A549 (cell line): ENCODE results near the gene RTL1.

ENCODE experiments used
- CHD2 ChIP-seq: fragments of 150-350 bp; IDR thresholded peaks from 2 replicates; pipeline ENCODE4 v1.6.1; 2014; ENCODE audit warnings: low read length; ENCODE audit not compliant: partially characterized antibody
- CTCF ChIP-seq: fragments of >200 bp; sonication (Bioruptor Twin); formaldehyde crosslinking; IDR thresholded peaks from 3 replicates; pipeline ENCODE4 v1.5.1; 2016
- EP300 ChIP-seq, 2 experiments: fragments of >200 bp; sonication (Bioruptor Twin); formaldehyde crosslinking; IDR thresholded peaks; 2 replicates in 1 of 2; 3 replicates in 1 of 2; pipeline ENCODE4 v1.6.1; 2016 to 2017
- MYC ChIP-seq: IDR thresholded peaks from 2 replicates; pipeline ENCODE4 v1.6.1; 2012; ENCODE audit warnings: mild to moderate bottlenecking, inconsistent platforms, low read length, improper control_type of control experiment, borderline replicate concordance
- RAD21 ChIP-seq, 2 experiments: fragments of >200 bp in 1 of 2; sonication (Bioruptor Twin) in 1 of 2; formaldehyde crosslinking in 1 of 2; IDR thresholded peaks in 1 of 2; conservative IDR thresholded peaks in 1 of 2; 2 replicates in 1 of 2; 3 replicates in 1 of 2; pipeline ENCODE4 v1.6.1; 2012 to 2018; ENCODE audit warnings: inconsistent platforms in 1 of 2
- RCOR1 ChIP-seq: fragments of 150-350 bp; IDR thresholded peaks from 2 replicates; pipeline ENCODE4 v1.6.1; 2014; ENCODE audit warnings: antibody characterized with exemption, low read length, low read depth

GRCh38 chr14:100930270-100930669, 26.7 kb upstream of the RTL1 start:
- no peak for TF ChIP-seq RAD21 (conservative IDR thresholded peaks at IDR 0.05 in 1 of 2, IDR thresholded peaks at IDR 0.05 in 1 of 2)
- TF ChIP-seq EP300 (IDR thresholded peaks at IDR 0.05) = no peak
- TF ChIP-seq CHD2 = no peak
- TF ChIP-seq MYC = no peak
- TF ChIP-seq RCOR1 = no peak
- no peak for TF ChIP-seq CTCF
